ENCODE results near the gene CFB. TPM values are rescaled to one million over a fixed set of nuclear protein-coding genes. Genes with fewer than 3 reads are reported as not detected.

CFB gene
- total and polyA plus RNA-seq, 2 of the 13 experiments (the other 11 are each of a cell fraction or from before 2014, with no cell fraction given): 171 to 513 TPM

GRCh38 chr6:31971279-31971992 is 25.5 kb downstream of the CFB start (continued):
- no peak for TF ChIP-seq AKNA (CRISPR knock-in tag; IDR thresholded peaks at IDR 0.05; ENCODE audit: borderline replicate concordance)
- TF ChIP-seq ZNF777 (CRISPR knock-in tag; IDR thresholded peaks at IDR 0.05): peak; percentile 42; the same call in 1 of the 2 replicates
- TF ChIP-seq ZNF772 (CRISPR knock-in tag; IDR thresholded peaks at IDR 0.05): no peak
- TF ChIP-seq BRF2 (CRISPR knock-in tag; IDR thresholded peaks at IDR 0.05): no peak
- TF ChIP-seq PHF5A (CRISPR knock-in tag; IDR thresholded peaks at IDR 0.05; ENCODE audit: low read depth, unreplicated experiment): no peak
- TF ChIP-seq, protein P1, sequence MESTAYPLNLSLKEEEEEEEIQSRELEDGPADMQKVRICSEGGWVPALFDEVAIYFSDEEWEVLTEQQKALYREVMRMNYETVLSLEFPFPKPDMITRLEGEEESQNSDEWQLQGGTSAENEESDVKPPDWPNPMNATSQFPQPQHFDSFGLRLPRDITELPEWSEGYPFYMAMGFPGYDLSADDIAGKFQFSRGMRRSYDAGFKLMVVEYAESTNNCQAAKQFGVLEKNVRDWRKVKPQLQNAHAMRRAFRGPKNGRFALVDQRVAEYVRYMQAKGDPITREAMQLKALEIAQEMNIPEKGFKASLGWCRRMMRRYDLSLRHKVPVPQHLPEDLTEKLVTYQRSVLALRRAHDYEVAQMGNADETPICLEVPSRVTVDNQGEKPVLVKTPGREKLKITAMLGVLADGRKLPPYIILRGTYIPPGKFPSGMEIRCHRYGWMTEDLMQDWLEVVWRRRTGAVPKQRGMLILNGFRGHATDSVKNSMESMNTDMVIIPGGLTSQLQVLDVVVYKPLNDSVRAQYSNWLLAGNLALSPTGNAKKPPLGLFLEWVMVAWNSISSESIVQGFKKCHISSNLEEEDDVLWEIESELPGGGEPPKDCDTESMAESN (CRISPR knock-in tag; conservative IDR thresholded peaks at IDR 0.05): 0 out of 2 replicates have a peak, but pooled peaks have one; percentile 1
- TF ChIP-seq AKAP8 (CRISPR knock-in tag; IDR thresholded peaks at IDR 0.05): peak; percentile 88; the same call in 1 of the 2 replicates
- TF ChIP-seq KLF12 (CRISPR knock-in tag; IDR thresholded peaks at IDR 0.05; ENCODE audit: borderline replicate concordance): 0 out of 2 replicates have a peak, but pooled peaks have one; percentile 72
- TF ChIP-seq, protein P2, sequence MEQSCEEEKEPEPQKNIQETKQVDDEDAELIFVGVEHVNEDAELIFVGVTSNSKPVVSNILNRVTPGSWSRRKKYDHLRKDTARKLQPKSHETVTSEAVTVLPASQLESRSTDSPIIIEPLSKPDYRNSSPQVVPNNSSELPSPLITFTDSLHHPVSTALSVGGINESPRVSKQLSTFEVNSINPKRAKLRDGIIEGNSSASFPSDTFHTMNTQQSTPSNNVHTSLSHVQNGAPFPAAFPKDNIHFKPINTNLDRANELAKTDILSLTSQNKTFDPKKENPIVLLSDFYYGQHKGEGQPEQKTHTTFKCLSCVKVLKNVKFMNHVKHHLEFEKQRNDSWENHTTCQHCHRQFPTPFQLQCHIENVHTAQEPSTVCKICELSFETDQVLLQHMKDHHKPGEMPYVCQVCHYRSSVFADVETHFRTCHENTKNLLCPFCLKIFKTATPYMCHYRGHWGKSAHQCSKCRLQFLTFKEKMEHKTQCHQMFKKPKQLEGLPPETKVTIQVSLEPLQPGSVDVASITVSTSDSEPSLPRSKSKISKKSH (CRISPR knock-in tag; IDR thresholded peaks at IDR 0.05; ENCODE audit: borderline replicate concordance): 0 out of 2 replicates have a peak, but pooled peaks have one; percentile 1
- TF ChIP-seq ZNF225 (CRISPR knock-in tag; IDR thresholded peaks at IDR 0.05): no peak
- 0 out of 2 replicates have a peak, but pooled peaks have one; percentile 26 for TF ChIP-seq ZNF674 (CRISPR knock-in tag; IDR thresholded peaks at IDR 0.05; ENCODE audit: low read depth)
- TF ChIP-seq ZFP36L1 (CRISPR knock-in tag; IDR thresholded peaks at IDR 0.05): no peak; the same call in 1 of the 2 replicates
- 0 out of 2 replicates have a peak, but pooled peaks have one; percentile 53 for TF ChIP-seq ZNF784 (CRISPR knock-in tag; IDR thresholded peaks at IDR 0.05; ENCODE audit: borderline replicate concordance)
- TF ChIP-seq MED13 (CRISPR knock-in tag; IDR thresholded peaks at IDR 0.05): no peak; the same call in 1 of the 2 replicates
- peak; percentile 4 for TF ChIP-seq DBP (CRISPR knock-in tag; IDR thresholded peaks at IDR 0.05; ENCODE audit: not compliant biosample characterization)
- TF ChIP-seq AGO1 (IDR thresholded peaks at IDR 0.05; ENCODE audit: low read depth, low read length, poor library complexity, severe bottlenecking): no peak
